Ishikawa (cell line): Measurements from ENCODE around the gene USP11.

Source experiments
- CEBPB ChIP-seq: IDR thresholded peaks from 2 replicates; pipeline ENCODE4 v1.6.1; 2012
- CREB1 ChIP-seq: IDR thresholded peaks from 2 replicates; pipeline ENCODE4 v1.6.1; 2012; ENCODE audit warnings: low read depth
- EGR1 ChIP-seq: IDR thresholded peaks from 2 replicates; pipeline ENCODE4 v1.6.1; 2012
- EP300 ChIP-seq: IDR thresholded peaks from 2 replicates; pipeline ENCODE4 v1.6.1; 2012; ENCODE audit warnings: borderline replicate concordance
- FOXM1 ChIP-seq: IDR thresholded peaks from 2 replicates; pipeline ENCODE4 v1.6.1; 2012; ENCODE audit warnings: low read depth, borderline replicate concordance
- MAX ChIP-seq: IDR thresholded peaks from 2 replicates; pipeline ENCODE4 v1.6.1; 2012
- NFIC ChIP-seq: IDR thresholded peaks from 2 replicates; pipeline ENCODE4 v1.6.1; 2012
- RAD21 ChIP-seq: IDR thresholded peaks from 2 replicates; pipeline ENCODE4 v1.6.1; 2012; ENCODE audit warnings: low read depth
- REST ChIP-seq: IDR thresholded peaks from 2 replicates; pipeline ENCODE4 v1.6.1; 2012; ENCODE audit warnings: low read depth, mild to moderate bottlenecking
- TAF1 ChIP-seq: IDR thresholded peaks from 2 replicates; pipeline ENCODE4 v1.6.1; 2012; ENCODE audit warnings: low read depth, mild to moderate bottlenecking
- TCF12 ChIP-seq: IDR thresholded peaks from 2 replicates; pipeline ENCODE4 v1.6.1; 2012; ENCODE audit warnings: low read depth
- TEAD4 ChIP-seq: IDR thresholded peaks from 2 replicates; pipeline ENCODE4 v1.6.1; 2012
- USF1 ChIP-seq: IDR thresholded peaks from 2 replicates; pipeline ENCODE4 v1.6.1; 2012
- YY1 ChIP-seq: IDR thresholded peaks from 2 replicates; pipeline ENCODE4 v1.6.1; 2012; ENCODE audit warnings: low read depth
- ZBTB7A ChIP-seq: IDR thresholded peaks from 2 replicates; pipeline ENCODE4 v1.6.1; 2012; ENCODE audit warnings: low read depth

Gene USP11

GRCh38 chrX:47234583-47234982 lies 1.8 kb downstream of the USP11 start:
- TF ChIP-seq USF1 (no peak), CEBPB (no peak), EGR1 (no peak), CREB1 (no peak), NFIC (no peak), YY1 (no peak), TAF1 (no peak), FOXM1 (no peak), REST (no peak), TEAD4 (no peak), RAD21 (no peak), TCF12 (no peak), EP300 (no peak), MAX (no peak), ZBTB7A (no peak)

GRCh38 chrX:47235691-47236103 lies 2.9 kb downstream of the USP11 start:
- no peak for TF ChIP-seq EP300
- TF ChIP-seq CREB1, result no peak
- TF ChIP-seq CEBPB, result no peak
- TF ChIP-seq TEAD4, result no peak
- no peak for TF ChIP-seq TCF12
- TF ChIP-seq YY1, result no peak
- no peak for TF ChIP-seq FOXM1
- no peak for TF ChIP-seq USF1
- TF ChIP-seq RAD21, result no peak
- TF ChIP-seq ZBTB7A, result no peak
- TF ChIP-seq TAF1, result no peak
- no peak for TF ChIP-seq EGR1
- TF ChIP-seq NFIC, result no peak
- no peak for TF ChIP-seq REST

GRCh38 chrX:47239199-47239598 lies 6.4 kb downstream of the USP11 start:
- TF ChIP-seq CREB1 (no peak), REST (no peak), ZBTB7A (no peak), TEAD4 (no peak), TCF12 (no peak), NFIC (no peak), TAF1 (no peak), EGR1 (no peak), CEBPB (no peak), RAD21 (no peak), USF1 (no peak), YY1 (no peak), EP300 (no peak), MAX (no peak), FOXM1 (no peak)

GRCh38 chrX:47239898-47240545 lies 7.2 kb downstream of the USP11 start:
- no peak for TF ChIP-seq EP300
- TF ChIP-seq REST, result no peak
- TF ChIP-seq MAX, result no peak
